Neural progenitor cell (in vitro differentiated cells): ENCODE results near the gene EYA3. TPM values are rescaled to one million over a fixed set of nuclear protein-coding genes. Genes with fewer than 3 reads are reported as not detected.

Experiments used
- DNase-seq: peaks from one replicate; pipeline ENCODE4 v3.0.0-alpha.2; 2016; ENCODE audit warnings: low spot score
- H2AFZ ChIP-seq: fragments of 200-600 bp; sonication (generic); replicated peaks from 2 replicates; pipeline ENCODE4 v1.6.1; 2016; ENCODE audit warnings: antibody characterized with exemption
- H3F3A ChIP-seq: fragments of 200-600 bp; sonication (generic); 2 replicates; pipeline ENCODE4 v1.6.1; 2016; ENCODE audit warnings: antibody characterized with exemption, low read depth
- H3K27ac ChIP-seq: fragments of 200-600 bp; sonication (generic); 2 replicates; pipeline ENCODE4 v1.5.1; 2016; ENCODE audit warnings: mild to moderate bottlenecking
- H3K27me3 ChIP-seq: fragments of 200-600 bp; sonication (generic); 2 replicates; pipeline ENCODE4 v1.6.1; 2016; ENCODE audit warnings: mild to moderate bottlenecking, moderate library complexity
- H3K36me3 ChIP-seq: fragments of 200-600 bp; sonication (generic); 2 replicates; pipeline ENCODE4 v1.5.1; 2016
- H3K4me1 ChIP-seq: fragments of 200-600 bp; sonication (generic); 2 replicates; pipeline ENCODE4 v1.6.1; 2016; ENCODE audit warnings: mixed run types
- H3K4me2 ChIP-seq: fragments of 200-600 bp; sonication (generic); 2 replicates; pipeline ENCODE4 v1.6.1; 2016
- H3K4me3 ChIP-seq: fragments of 200-600 bp; sonication (generic); 2 replicates; pipeline ENCODE4 v1.5.1; 2016
- H3K79me2 ChIP-seq: fragments of 200-600 bp; sonication (generic); 2 replicates; pipeline ENCODE4 v1.6.1; 2016; ENCODE audit warnings: low read depth
- H3K9ac ChIP-seq: fragments of 200-600 bp; sonication (generic); 2 replicates; pipeline ENCODE4 v1.6.1; 2016
- H3K9me3 ChIP-seq: fragments of 200-600 bp; sonication (generic); 2 replicates; pipeline ENCODE4 v1.5.1; 2016; ENCODE audit warnings: low read depth
- H4K20me1 ChIP-seq: fragments of 200-600 bp; sonication (generic); 2 replicates; pipeline ENCODE4 v1.6.1; 2016; ENCODE audit warnings: low read depth
- H3K27ac Mint-ChIP-seq: 3 replicates; pipeline ENCODE4 v1.8.0; 2021; ENCODE audit warnings: mixed read lengths
- H3K27me3 Mint-ChIP-seq: 2 replicates; pipeline ENCODE4 v1.8.0; 2022; ENCODE audit warnings: low read depth, mild to moderate bottlenecking, inconsistent platforms, moderate library complexity, mixed read lengths; ENCODE audit not compliant: insufficient read depth
- H3K36me3 Mint-ChIP-seq: 3 replicates; pipeline ENCODE4 v1.8.0; 2021; ENCODE audit warnings: mixed read lengths
- H3K4me1 Mint-ChIP-seq: 3 replicates; pipeline ENCODE4 v1.8.0; 2021; ENCODE audit warnings: mixed read lengths
- H3K4me3 Mint-ChIP-seq: 3 replicates; pipeline ENCODE4 v1.8.0; 2021; ENCODE audit warnings: mild to moderate bottlenecking, moderate library complexity, mixed read lengths
- H3K9me3 Mint-ChIP-seq: 3 replicates; pipeline ENCODE4 v1.8.0; 2020; ENCODE audit warnings: mixed read lengths
- EZH2 ChIP-seq: fragments of 200-600 bp; sonication (generic); IDR thresholded peaks from 2 replicates; pipeline ENCODE4 v1.6.1; 2017; ENCODE audit warnings: antibody characterized with exemption, mild to moderate bottlenecking, moderate library complexity
- EZH2phosphoT487 ChIP-seq: fragments of 200-600 bp; sonication (generic); IDR thresholded peaks from 2 replicates; pipeline ENCODE4 v1.6.1; 2017; ENCODE audit warnings: antibody characterized with exemption
- total RNA-seq: library from RNA; depleted of rRNA; stranded (reverse); fragments of >200 nt; gene quantifications from 2 replicates; pipeline ENCODE4 v1.2.3, GENCODE V29; 2015; ENCODE audit warnings: low replicate concordance
- TF ChIP-seq, protein P1 (sequence below): fragments of 200-600 bp; sonication (generic); IDR thresholded peaks from 2 replicates; pipeline ENCODE4 v1.5.1; 2017; ENCODE audit warnings: antibody characterized with exemption, mild to moderate bottlenecking

Gene EYA3
- total RNA-seq, 1 donor from 2014 or later = 32.9 TPM

DNA sequence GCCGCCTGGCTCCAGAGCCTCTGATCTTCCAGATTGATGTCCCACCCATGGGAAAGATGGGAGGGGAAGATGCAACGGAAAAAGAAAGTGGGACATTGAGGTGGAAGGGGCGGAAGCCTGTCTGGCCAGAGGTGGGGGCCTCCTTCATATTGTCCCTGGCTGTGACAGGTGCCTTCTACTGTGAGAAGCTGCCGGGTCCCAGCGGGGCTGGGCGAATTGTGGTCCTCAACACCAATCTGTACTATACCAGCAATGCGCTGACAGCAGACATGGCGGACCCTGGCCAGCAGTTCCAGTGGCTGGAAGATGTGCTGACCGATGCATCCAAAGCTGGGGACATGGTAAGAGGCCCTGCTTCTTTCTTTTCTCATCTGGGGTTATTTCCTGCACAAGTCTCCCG, 134.2 kb downstream of the EYA3 start:
- no peak overlapping the region for H3K27ac Mint-ChIP-seq
- H3K9me3 Mint-ChIP-seq = no peaks in the 10 kb centered on the region
- H4K20me1 ChIP-seq = no peaks in the 10 kb centered on the region
- no peaks in the 10 kb centered on the region for H3K79me2 ChIP-seq
- H3K9ac ChIP-seq = no peak overlapping the region
- no peaks in the 10 kb centered on the region for H3K36me3 ChIP-seq
- no peak overlapping the region for H3K4me2 ChIP-seq
- no peak overlapping the region for H2AFZ ChIP-seq
- TF ChIP-seq EZH2phosphoT487 = no peak
- no peak for TF ChIP-seq EZH2
- TF ChIP-seq, protein P1, sequence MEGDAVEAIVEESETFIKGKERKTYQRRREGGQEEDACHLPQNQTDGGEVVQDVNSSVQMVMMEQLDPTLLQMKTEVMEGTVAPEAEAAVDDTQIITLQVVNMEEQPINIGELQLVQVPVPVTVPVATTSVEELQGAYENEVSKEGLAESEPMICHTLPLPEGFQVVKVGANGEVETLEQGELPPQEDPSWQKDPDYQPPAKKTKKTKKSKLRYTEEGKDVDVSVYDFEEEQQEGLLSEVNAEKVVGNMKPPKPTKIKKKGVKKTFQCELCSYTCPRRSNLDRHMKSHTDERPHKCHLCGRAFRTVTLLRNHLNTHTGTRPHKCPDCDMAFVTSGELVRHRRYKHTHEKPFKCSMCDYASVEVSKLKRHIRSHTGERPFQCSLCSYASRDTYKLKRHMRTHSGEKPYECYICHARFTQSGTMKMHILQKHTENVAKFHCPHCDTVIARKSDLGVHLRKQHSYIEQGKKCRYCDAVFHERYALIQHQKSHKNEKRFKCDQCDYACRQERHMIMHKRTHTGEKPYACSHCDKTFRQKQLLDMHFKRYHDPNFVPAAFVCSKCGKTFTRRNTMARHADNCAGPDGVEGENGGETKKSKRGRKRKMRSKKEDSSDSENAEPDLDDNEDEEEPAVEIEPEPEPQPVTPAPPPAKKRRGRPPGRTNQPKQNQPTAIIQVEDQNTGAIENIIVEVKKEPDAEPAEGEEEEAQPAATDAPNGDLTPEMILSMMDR = no peak
- peaks cover 4% of the 10 kb centered on the region for H3K4me1 Mint-ChIP-seq
- no peak overlapping the region for H3K4me3 ChIP-seq
- no peaks in the 10 kb centered on the region for H3K27me3 ChIP-seq
- no peak overlapping the region for H3K27ac ChIP-seq
- no peak for DNase-seq
- peaks cover 8% of the 10 kb centered on the region for H3F3A ChIP-seq
- H3K4me1 ChIP-seq = peaks cover 8% of the 10 kb centered on the region
- peaks cover 15% of the 10 kb centered on the region for H3K27me3 Mint-ChIP-seq
- no peaks in the 10 kb centered on the region for H3K9me3 ChIP-seq
- H3K4me3 Mint-ChIP-seq = no peak overlapping the region
- H3K36me3 Mint-ChIP-seq = no peaks in the 10 kb centered on the region

DNA sequence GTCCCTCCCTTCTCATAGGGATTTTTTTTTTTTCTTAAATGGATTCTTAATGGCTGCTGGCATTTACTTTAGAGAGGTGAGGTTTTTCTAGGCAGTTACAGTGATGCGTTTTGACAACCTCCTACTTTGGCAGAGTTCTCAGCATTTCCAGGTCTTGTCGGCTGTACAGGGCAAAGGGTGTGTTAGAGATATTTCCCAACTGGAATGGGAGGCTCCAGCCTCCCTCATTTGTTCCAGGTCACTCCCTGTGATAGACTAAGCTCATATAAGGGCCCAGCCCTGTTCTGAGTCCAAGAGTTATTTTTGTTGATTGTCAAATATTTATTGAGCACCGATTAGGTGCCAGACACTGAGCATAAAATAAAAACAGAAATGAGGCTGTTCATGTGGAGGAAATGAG, 136.3 kb downstream of the EYA3 start:
- Mint-ChIP-seq H3K4me3 (no peak overlapping the region), H3K27me3 (peaks cover 10% of the 10 kb centered on the region), H3K9me3 (no peaks in the 10 kb centered on the region), H3K27ac (no peak overlapping the region), H3K4me1 (no peaks in the 10 kb centered on the region), H3K36me3 (no peaks in the 10 kb centered on the region)
- Histone ChIP-seq H3K9ac (no peak overlapping the region), H3K79me2 (no peaks in the 10 kb centered on the region), H3K4me1 (peaks cover 8% of the 10 kb centered on the region), H3K36me3 (no peaks in the 10 kb centered on the region), H3K4me3 (no peak overlapping the region), H3K27ac (no peak overlapping the region), H2AFZ (no peak overlapping the region), H3K4me2 (no peak overlapping the region), H3F3A (no peaks in the 10 kb centered on the region), H4K20me1 (no peaks in the 10 kb centered on the region), H3K27me3 (no peaks in the 10 kb centered on the region), H3K9me3 (no peaks in the 10 kb centered on the region)
- TF ChIP-seq, protein P1 = no peak
- no peak for TF ChIP-seq EZH2phosphoT487
- TF ChIP-seq EZH2 = no peak
- DNase-seq = no peak

DNA sequence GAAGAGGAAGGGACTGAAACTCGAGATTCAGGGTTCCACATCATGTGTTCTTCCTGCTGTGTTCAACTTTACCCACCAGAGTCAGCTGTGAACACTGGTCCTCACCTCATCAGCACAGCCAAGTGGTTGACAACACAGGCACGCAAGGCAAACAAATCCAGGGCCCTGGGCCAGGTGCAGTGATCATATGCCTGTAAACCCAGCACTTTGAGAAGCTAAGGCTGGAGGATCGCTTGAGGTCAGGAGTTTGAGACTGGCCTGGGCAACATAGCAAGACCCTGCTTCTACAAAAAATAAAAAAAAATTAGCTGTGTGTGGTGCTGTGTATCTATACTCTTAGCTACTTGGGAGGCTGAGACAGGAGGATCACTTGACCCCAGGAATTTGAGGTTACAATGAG, 137.0 kb downstream of the EYA3 start:
- no peak for DNase-seq
- Histone ChIP-seq H4K20me1 (no peaks in the 10 kb centered on the region), H2AFZ (no peak overlapping the region), H3K4me2 (no peak overlapping the region), H3F3A (no peaks in the 10 kb centered on the region), H3K27ac (no peak overlapping the region), H3K9me3 (no peaks in the 10 kb centered on the region), H3K27me3 (no peaks in the 10 kb centered on the region), H3K9ac (no peak overlapping the region), H3K4me3 (no peak overlapping the region), H3K4me1 (peaks cover 8% of the 10 kb centered on the region), H3K36me3 (no peaks in the 10 kb centered on the region), H3K79me2 (no peaks in the 10 kb centered on the region)
- TF ChIP-seq EZH2 (no peak), EZH2phosphoT487 (no peak)
- TF ChIP-seq, protein P1 = no peak
- peaks cover 9% of the 10 kb centered on the region for H3K27me3 Mint-ChIP-seq
- H3K27ac Mint-ChIP-seq = no peak overlapping the region
- H3K9me3 Mint-ChIP-seq = no peaks in the 10 kb centered on the region
- no peak overlapping the region for H3K4me3 Mint-ChIP-seq
- no peaks in the 10 kb centered on the region for H3K36me3 Mint-ChIP-seq
- no peaks in the 10 kb centered on the region for H3K4me1 Mint-ChIP-seq

DNA sequence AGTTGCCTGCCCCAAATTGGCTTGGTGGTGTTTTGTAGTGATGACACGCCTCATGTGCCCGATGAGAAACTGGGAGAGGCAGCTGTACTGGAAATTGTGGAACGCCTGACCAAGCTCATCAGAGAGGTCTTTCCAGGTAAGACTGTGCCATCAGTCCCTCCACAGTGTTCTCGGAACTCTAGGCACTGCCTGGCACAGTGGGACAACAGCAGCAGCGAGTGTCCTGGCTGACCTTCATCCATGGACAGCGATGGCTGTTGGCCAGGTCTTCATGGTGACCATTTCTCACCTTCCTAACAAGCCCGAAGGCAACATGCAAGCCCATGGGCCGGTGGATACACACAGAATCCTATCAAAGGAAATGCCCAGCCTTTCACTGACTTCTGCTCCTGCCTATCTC, 139.4 kb downstream of the EYA3 start:
- Mint-ChIP-seq H3K27me3 (no peaks in the 10 kb centered on the region), H3K36me3 (no peaks in the 10 kb centered on the region), H3K27ac (no peak overlapping the region), H3K9me3 (no peaks in the 10 kb centered on the region), H3K4me1 (no peaks in the 10 kb centered on the region), H3K4me3 (no peak overlapping the region)
- Histone ChIP-seq H4K20me1 (no peaks in the 10 kb centered on the region), H3K9me3 (no peaks in the 10 kb centered on the region), H3K9ac (no peak overlapping the region), H2AFZ (no peak overlapping the region), H3K4me2 (no peak overlapping the region), H3K4me3 (no peak overlapping the region), H3F3A (no peaks in the 10 kb centered on the region), H3K27me3 (no peaks in the 10 kb centered on the region), H3K4me1 (peaks cover 8% of the 10 kb centered on the region), H3K27ac (no peak overlapping the region), H3K36me3 (no peaks in the 10 kb centered on the region), H3K79me2 (no peaks in the 10 kb centered on the region)
- TF ChIP-seq EZH2phosphoT487 (no peak), EZH2 (no peak)
- TF ChIP-seq, protein P1 = no peak
- no peak for DNase-seq
